WTC11 (cell line): ENCODE measurements around the gene DDR2. TPM values are rescaled to one million over a fixed set of nuclear protein-coding genes. Genes with fewer than 3 reads are reported as not detected.

ENCODE experiments used
- ATAC-seq: fragments of 200-7000 bp; cut with Tn5 transposase; 2 replicates; pipeline ENCODE4 v1.10.0; 2021; ENCODE audit warnings: mild to moderate bottlenecking, moderate library complexity
- CTCF ChIA-PET: fragments of 300-600 bp; sonication (Branson Sonifier 250); formaldehyde crosslinking; loops from one replicate; lab custom pipeline; 2021; ENCODE audit warnings: antibody characterized with exemption; lab: Charles Lee
- POLR2A ChIA-PET: fragments of 350-600 bp; sonication (Branson Sonifier 250); formaldehyde crosslinking; loops from one replicate; lab custom pipeline; 2021; ENCODE audit warnings: antibody characterized with exemption; lab: Charles Lee
- DNase-seq: peaks from one replicate; pipeline ENCODE4 v3.0.0; 2021; ENCODE audit warnings: low spot score
- H3K27ac Mint-ChIP-seq: 2 replicates; pipeline ENCODE4 v1.8.0; 2021; ENCODE audit warnings: mixed read lengths
- H3K27me3 Mint-ChIP-seq: 2 replicates; pipeline ENCODE4 v1.8.0; 2021; ENCODE audit warnings: low read depth, mild to moderate bottlenecking, moderate library complexity, mixed read lengths
- H3K36me3 Mint-ChIP-seq: 2 replicates; pipeline ENCODE4 v1.8.0; 2021; ENCODE audit warnings: mixed read lengths
- H3K4me1 Mint-ChIP-seq: 2 replicates; pipeline ENCODE4 v1.8.0; 2022; ENCODE audit warnings: mixed read lengths
- H3K4me3 Mint-ChIP-seq: 2 replicates; pipeline ENCODE4 v1.8.0; 2021; ENCODE audit warnings: mild to moderate bottlenecking, moderate library complexity, mixed read lengths
- H3K9me3 Mint-ChIP-seq: 2 replicates; pipeline ENCODE4 v1.8.0; 2021; ENCODE audit warnings: mixed read lengths
- CBFB ChIP-seq: sonication (generic); formaldehyde crosslinking; IDR thresholded peaks from 2 replicates; pipeline ENCODE4 v1.8.1; 2022; ENCODE audit warnings: mild to moderate bottlenecking, low read depth, missing genetic modification reagents
- CREM ChIP-seq: sonication (generic); formaldehyde crosslinking; IDR thresholded peaks from 2 replicates; pipeline ENCODE4 v1.8.1; 2022; ENCODE audit warnings: mild to moderate bottlenecking, missing genetic modification reagents, moderate library complexity
- ELF4 ChIP-seq: sonication (generic); formaldehyde crosslinking; IDR thresholded peaks from 2 replicates; pipeline ENCODE4 v1.8.1; 2022; ENCODE audit warnings: low read depth, mild to moderate bottlenecking, moderate library complexity, missing genetic modification reagents
- ETV6 ChIP-seq: sonication (generic); formaldehyde crosslinking; IDR thresholded peaks from 2 replicates; pipeline ENCODE4 v1.8.1; 2022; ENCODE audit warnings: mild to moderate bottlenecking, missing genetic modification reagents
- GTF2I ChIP-seq: fragments of 250-450 bp; sonication (Bioruptor Pico); conservative IDR thresholded peaks from 2 replicates; pipeline ENCODE4 v1.4.0; 2021; ENCODE audit warnings: mild to moderate bottlenecking
- TP53 ChIP-seq: sonication (generic); formaldehyde crosslinking; IDR thresholded peaks from 2 replicates; pipeline ENCODE4 v1.8.1; 2023; ENCODE audit warnings: mild to moderate bottlenecking, missing genetic modification reagents
- ZNF281 ChIP-seq: sonication (generic); formaldehyde crosslinking; IDR thresholded peaks from 2 replicates; pipeline ENCODE4 v1.8.0; 2023; ENCODE audit warnings: mild to moderate bottlenecking, missing genetic modification reagents
- ZNF396 ChIP-seq: fragments of 250-450 bp; sonication (Bioruptor Pico); IDR thresholded peaks from 2 replicates; pipeline ENCODE4 v1.8.0; 2021; ENCODE audit warnings: mild to moderate bottlenecking, moderate library complexity, borderline replicate concordance
- total RNA-seq: library from RNA; stranded (reverse); gene quantifications from 3 replicates; pipeline ENCODE4 v1.2.3, GENCODE V29; 2021
- TF ChIP-seq, protein P1 (sequence below): fragments of 250-450 bp; sonication (Bioruptor Pico); IDR thresholded peaks from 2 replicates; pipeline ENCODE4 v1.9.0; 2021; ENCODE audit warnings: mild to moderate bottlenecking
- TF ChIP-seq, protein P2 (sequence below): sonication (generic); formaldehyde crosslinking; IDR thresholded peaks from 2 replicates; pipeline ENCODE4 v1.8.0; 2022; ENCODE audit warnings: mild to moderate bottlenecking, missing genetic modification reagents
- TF ChIP-seq, protein P3 (sequence below): sonication (generic); formaldehyde crosslinking; IDR thresholded peaks from 2 replicates; pipeline ENCODE4 v1.8.1; 2023; ENCODE audit warnings: mild to moderate bottlenecking, missing genetic modification reagents
- TF ChIP-seq, protein P4 (sequence below): sonication (generic); formaldehyde crosslinking; IDR thresholded peaks from 2 replicates; pipeline ENCODE4 v1.8.1; 2023; ENCODE audit warnings: mild to moderate bottlenecking, missing genetic modification reagents, borderline replicate concordance
- TF ChIP-seq, protein P5 (sequence below): sonication (generic); formaldehyde crosslinking; IDR thresholded peaks from 2 replicates; pipeline ENCODE4 v1.8.0; 2023; ENCODE audit warnings: missing genetic modification reagents, mild to moderate bottlenecking, borderline replicate concordance
- TF ChIP-seq, protein P6 (sequence below): sonication (generic); formaldehyde crosslinking; IDR thresholded peaks from 2 replicates; pipeline ENCODE4 v1.8.1; 2022; ENCODE audit warnings: mild to moderate bottlenecking, moderate library complexity, missing genetic modification reagents

The DDR2 gene
- total RNA-seq, 1 experiment from 2014 or later = 0.85 TPM

GRCh38 chr1:162672622-162673260, 40.5 kb downstream of the DDR2 start:
- no peak for ATAC-seq
- TF ChIP-seq TP53 (CRISPR knock-in tag) (no peak), ZNF396 (CRISPR knock-in tag) (no peak), CREM (CRISPR knock-in tag) (no peak), ELF4 (CRISPR knock-in tag) (no peak), ETV6 (CRISPR knock-in tag) (no peak), ZNF281 (CRISPR knock-in tag) (no peak), GTF2I (no peak), CBFB (CRISPR knock-in tag) (no peak)
- TF ChIP-seq, protein P1, sequence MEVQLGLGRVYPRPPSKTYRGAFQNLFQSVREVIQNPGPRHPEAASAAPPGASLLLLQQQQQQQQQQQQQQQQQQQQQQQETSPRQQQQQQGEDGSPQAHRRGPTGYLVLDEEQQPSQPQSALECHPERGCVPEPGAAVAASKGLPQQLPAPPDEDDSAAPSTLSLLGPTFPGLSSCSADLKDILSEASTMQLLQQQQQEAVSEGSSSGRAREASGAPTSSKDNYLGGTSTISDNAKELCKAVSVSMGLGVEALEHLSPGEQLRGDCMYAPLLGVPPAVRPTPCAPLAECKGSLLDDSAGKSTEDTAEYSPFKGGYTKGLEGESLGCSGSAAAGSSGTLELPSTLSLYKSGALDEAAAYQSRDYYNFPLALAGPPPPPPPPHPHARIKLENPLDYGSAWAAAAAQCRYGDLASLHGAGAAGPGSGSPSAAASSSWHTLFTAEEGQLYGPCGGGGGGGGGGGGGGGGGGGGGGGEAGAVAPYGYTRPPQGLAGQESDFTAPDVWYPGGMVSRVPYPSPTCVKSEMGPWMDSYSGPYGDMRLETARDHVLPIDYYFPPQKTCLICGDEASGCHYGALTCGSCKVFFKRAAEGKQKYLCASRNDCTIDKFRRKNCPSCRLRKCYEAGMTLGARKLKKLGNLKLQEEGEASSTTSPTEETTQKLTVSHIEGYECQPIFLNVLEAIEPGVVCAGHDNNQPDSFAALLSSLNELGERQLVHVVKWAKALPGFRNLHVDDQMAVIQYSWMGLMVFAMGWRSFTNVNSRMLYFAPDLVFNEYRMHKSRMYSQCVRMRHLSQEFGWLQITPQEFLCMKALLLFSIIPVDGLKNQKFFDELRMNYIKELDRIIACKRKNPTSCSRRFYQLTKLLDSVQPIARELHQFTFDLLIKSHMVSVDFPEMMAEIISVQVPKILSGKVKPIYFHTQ (CRISPR knock-in tag) = no peak
- TF ChIP-seq, protein P2, sequence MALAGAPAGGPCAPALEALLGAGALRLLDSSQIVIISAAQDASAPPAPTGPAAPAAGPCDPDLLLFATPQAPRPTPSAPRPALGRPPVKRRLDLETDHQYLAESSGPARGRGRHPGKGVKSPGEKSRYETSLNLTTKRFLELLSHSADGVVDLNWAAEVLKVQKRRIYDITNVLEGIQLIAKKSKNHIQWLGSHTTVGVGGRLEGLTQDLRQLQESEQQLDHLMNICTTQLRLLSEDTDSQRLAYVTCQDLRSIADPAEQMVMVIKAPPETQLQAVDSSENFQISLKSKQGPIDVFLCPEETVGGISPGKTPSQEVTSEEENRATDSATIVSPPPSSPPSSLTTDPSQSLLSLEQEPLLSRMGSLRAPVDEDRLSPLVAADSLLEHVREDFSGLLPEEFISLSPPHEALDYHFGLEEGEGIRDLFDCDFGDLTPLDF (CRISPR knock-in tag) = no peak
- TF ChIP-seq, protein P3, sequence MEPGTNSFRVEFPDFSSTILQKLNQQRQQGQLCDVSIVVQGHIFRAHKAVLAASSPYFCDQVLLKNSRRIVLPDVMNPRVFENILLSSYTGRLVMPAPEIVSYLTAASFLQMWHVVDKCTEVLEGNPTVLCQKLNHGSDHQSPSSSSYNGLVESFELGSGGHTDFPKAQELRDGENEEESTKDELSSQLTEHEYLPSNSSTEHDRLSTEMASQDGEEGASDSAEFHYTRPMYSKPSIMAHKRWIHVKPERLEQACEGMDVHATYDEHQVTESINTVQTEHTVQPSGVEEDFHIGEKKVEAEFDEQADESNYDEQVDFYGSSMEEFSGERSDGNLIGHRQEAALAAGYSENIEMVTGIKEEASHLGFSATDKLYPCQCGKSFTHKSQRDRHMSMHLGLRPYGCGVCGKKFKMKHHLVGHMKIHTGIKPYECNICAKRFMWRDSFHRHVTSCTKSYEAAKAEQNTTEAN (CRISPR knock-in tag) = no peak
- TF ChIP-seq, protein P4, sequence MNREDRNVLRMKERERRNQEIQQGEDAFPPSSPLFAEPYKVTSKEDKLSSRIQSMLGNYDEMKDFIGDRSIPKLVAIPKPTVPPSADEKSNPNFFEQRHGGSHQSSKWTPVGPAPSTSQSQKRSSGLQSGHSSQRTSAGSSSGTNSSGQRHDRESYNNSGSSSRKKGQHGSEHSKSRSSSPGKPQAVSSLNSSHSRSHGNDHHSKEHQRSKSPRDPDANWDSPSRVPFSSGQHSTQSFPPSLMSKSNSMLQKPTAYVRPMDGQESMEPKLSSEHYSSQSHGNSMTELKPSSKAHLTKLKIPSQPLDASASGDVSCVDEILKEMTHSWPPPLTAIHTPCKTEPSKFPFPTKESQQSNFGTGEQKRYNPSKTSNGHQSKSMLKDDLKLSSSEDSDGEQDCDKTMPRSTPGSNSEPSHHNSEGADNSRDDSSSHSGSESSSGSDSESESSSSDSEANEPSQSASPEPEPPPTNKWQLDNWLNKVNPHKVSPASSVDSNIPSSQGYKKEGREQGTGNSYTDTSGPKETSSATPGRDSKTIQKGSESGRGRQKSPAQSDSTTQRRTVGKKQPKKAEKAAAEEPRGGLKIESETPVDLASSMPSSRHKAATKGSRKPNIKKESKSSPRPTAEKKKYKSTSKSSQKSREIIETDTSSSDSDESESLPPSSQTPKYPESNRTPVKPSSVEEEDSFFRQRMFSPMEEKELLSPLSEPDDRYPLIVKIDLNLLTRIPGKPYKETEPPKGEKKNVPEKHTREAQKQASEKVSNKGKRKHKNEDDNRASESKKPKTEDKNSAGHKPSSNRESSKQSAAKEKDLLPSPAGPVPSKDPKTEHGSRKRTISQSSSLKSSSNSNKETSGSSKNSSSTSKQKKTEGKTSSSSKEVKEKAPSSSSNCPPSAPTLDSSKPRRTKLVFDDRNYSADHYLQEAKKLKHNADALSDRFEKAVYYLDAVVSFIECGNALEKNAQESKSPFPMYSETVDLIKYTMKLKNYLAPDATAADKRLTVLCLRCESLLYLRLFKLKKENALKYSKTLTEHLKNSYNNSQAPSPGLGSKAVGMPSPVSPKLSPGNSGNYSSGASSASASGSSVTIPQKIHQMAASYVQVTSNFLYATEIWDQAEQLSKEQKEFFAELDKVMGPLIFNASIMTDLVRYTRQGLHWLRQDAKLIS (CRISPR knock-in tag) = no peak
- TF ChIP-seq, protein P5, sequence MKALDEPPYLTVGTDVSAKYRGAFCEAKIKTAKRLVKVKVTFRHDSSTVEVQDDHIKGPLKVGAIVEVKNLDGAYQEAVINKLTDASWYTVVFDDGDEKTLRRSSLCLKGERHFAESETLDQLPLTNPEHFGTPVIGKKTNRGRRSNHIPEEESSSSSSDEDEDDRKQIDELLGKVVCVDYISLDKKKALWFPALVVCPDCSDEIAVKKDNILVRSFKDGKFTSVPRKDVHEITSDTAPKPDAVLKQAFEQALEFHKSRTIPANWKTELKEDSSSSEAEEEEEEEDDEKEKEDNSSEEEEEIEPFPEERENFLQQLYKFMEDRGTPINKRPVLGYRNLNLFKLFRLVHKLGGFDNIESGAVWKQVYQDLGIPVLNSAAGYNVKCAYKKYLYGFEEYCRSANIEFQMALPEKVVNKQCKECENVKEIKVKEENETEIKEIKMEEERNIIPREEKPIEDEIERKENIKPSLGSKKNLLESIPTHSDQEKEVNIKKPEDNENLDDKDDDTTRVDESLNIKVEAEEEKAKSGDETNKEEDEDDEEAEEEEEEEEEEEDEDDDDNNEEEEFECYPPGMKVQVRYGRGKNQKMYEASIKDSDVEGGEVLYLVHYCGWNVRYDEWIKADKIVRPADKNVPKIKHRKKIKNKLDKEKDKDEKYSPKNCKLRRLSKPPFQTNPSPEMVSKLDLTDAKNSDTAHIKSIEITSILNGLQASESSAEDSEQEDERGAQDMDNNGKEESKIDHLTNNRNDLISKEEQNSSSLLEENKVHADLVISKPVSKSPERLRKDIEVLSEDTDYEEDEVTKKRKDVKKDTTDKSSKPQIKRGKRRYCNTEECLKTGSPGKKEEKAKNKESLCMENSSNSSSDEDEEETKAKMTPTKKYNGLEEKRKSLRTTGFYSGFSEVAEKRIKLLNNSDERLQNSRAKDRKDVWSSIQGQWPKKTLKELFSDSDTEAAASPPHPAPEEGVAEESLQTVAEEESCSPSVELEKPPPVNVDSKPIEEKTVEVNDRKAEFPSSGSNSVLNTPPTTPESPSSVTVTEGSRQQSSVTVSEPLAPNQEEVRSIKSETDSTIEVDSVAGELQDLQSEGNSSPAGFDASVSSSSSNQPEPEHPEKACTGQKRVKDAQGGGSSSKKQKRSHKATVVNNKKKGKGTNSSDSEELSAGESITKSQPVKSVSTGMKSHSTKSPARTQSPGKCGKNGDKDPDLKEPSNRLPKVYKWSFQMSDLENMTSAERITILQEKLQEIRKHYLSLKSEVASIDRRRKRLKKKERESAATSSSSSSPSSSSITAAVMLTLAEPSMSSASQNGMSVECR (CRISPR knock-in tag) = no peak
- TF ChIP-seq, protein P6, sequence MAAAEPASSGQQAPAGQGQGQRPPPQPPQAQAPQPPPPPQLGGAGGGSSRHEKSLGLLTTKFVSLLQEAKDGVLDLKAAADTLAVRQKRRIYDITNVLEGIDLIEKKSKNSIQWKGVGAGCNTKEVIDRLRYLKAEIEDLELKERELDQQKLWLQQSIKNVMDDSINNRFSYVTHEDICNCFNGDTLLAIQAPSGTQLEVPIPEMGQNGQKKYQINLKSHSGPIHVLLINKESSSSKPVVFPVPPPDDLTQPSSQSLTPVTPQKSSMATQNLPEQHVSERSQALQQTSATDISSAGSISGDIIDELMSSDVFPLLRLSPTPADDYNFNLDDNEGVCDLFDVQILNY (CRISPR knock-in tag) = no peak
- TF ChIP-seq, all 79 proteins: peak for 0
- Mint-ChIP-seq H3K4me1 (peaks cover 6% of the 10 kb centered on the region; the same call in 1 of the 2 replicates), H3K9me3 (no peaks in the 10 kb centered on the region), H3K27ac (no peak overlapping the region), H3K36me3 (no peaks in the 10 kb centered on the region), H3K4me3 (no peak overlapping the region), H3K27me3 (no peaks in the 10 kb centered on the region)
- no peak for DNase-seq
- POLR2A ChIA-PET = interaction anchor here (0.7 kb wide), 1 partner anchor 16 kb away, joined by 3 read pairs; no protein-coding TSS in a partner anchor
- CTCF ChIA-PET = no interaction called here
